Cardiac muscle cell (in vitro differentiated cells and primary cell): ENCODE data around the gene NBEAL2. TPM values are rescaled to one million over a fixed set of nuclear protein-coding genes. Genes with fewer than 3 reads are reported as not detected.

Experiments used
- DNase-seq, 2 donors: peaks; one replicate each; pipeline versions ENCODE4 v3.0.0 to v3.0.0-alpha.2; 2010 to 2017; ENCODE audit warnings: low read depth in 1 of 2, low spot score in 1 of 2
- H3K27ac ChIP-seq: fragments of 200-600 bp; sonication (generic); 2 replicates; pipeline ENCODE4 v1.5.1; 2016
- H3K27me3 ChIP-seq: fragments of 200-600 bp; sonication (generic); 2 replicates; pipeline ENCODE4 v1.6.0; 2016; ENCODE audit warnings: control low read depth
- H3K36me3 ChIP-seq: fragments of 200-600 bp; sonication (generic); 2 replicates; pipeline ENCODE4 v1.5.1; 2016; ENCODE audit warnings: control low read depth
- H3K4me1 ChIP-seq: fragments of 200-600 bp; sonication (generic); 2 replicates; pipeline ENCODE4 v1.8.1; 2017; ENCODE audit warnings: low read depth, mild to moderate bottlenecking, mixed run types
- H3K4me3 ChIP-seq: fragments of 200-600 bp; sonication (generic); 2 replicates; pipeline ENCODE4 v1.5.1; 2016; ENCODE audit warnings: mild to moderate bottlenecking
- H3K9me3 ChIP-seq: fragments of 200-600 bp; sonication (generic); 2 replicates; pipeline ENCODE4 v1.5.1; 2017; ENCODE audit warnings: low read depth, mild to moderate bottlenecking, control low read depth
- polyA plus RNA-seq: library from polyadenylated mRNA; unstranded; fragments of >200 nt; fragmentation: Nextera tagmentation; extraction: Ambion mirVana; gene quantifications from 2 replicates; pipeline ENCODE4 v1.2.1, GENCODE V29; 2016
- total RNA-seq: library from RNA; depleted of rRNA; stranded (reverse); fragments of >200 nt; gene quantifications from 2 replicates; pipeline ENCODE4 v1.2.3, GENCODE V29; 2016
- TF ChIP-seq, protein P1 (sequence below): IDR thresholded peaks from 2 replicates; pipeline ENCODE4 v1.5.1; 2012; ENCODE audit warnings: low read depth, mild to moderate bottlenecking, low read length

The NBEAL2 gene
- total and polyA plus RNA-seq, 2 experiments from 2014 or later, result 8.3 to 10.6 TPM

- no peaks in the 10 kb centered on the region for H3K9me3 ChIP-seq
- H3K4me1 ChIP-seq, result peaks cover 70% of the 10 kb centered on the region
- peak overlapping the region; percentile 84 for H3K27ac ChIP-seq
- no peaks in the 10 kb centered on the region for H3K36me3 ChIP-seq
- DNase-seq, result peak in 1 of 2 donors; percentile 72
- no peak overlapping the region for H3K4me3 ChIP-seq
- TF ChIP-seq, protein P1, sequence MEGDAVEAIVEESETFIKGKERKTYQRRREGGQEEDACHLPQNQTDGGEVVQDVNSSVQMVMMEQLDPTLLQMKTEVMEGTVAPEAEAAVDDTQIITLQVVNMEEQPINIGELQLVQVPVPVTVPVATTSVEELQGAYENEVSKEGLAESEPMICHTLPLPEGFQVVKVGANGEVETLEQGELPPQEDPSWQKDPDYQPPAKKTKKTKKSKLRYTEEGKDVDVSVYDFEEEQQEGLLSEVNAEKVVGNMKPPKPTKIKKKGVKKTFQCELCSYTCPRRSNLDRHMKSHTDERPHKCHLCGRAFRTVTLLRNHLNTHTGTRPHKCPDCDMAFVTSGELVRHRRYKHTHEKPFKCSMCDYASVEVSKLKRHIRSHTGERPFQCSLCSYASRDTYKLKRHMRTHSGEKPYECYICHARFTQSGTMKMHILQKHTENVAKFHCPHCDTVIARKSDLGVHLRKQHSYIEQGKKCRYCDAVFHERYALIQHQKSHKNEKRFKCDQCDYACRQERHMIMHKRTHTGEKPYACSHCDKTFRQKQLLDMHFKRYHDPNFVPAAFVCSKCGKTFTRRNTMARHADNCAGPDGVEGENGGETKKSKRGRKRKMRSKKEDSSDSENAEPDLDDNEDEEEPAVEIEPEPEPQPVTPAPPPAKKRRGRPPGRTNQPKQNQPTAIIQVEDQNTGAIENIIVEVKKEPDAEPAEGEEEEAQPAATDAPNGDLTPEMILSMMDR, result no peak
- H3K27me3 ChIP-seq, result no peaks in the 10 kb centered on the region
Measured at GRCh38 chr3:46947981-46948791, 31.3 kb upstream of the NBEAL2 start.

DNA sequence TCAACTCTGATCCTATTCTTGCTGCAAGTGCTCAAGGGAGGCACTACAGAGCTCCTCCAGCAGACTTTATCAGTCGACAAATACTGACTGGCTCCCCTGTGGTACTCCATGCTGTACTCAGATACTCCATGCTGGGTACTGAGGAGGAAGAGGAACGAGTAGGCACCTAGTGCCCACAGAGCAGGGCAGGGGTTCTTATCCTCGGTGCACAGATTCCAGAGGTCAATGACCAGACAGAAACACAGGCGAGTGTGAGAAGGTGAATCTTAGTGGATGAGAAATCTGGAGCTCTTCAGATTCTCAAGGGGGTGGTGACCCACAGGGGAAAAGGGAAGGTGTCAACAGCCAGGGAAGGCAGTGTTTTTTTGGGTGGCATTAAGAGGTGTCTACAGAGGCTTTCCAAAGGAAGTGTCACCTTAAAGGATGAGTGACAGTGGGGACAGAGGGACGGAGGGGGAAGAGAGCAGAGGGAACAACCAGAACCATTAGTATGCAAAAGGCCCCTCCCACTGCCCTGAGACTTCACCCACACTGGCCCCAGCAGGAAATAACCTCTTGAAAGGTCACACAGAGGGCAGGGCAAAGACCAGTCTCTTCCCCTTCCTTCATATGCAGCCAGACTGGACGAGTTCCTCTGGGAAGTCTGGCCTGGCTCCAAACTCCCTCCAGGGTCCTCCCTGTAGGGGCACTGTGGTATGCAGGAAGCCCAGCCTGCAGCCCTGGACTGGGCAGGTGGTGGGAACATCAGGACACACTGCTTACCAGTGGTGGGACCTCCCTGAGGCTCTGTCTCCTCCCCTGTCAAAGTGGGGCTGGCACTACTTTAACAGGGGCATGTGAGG, 30.4 kb upstream of the NBEAL2 start:
- Histone ChIP-seq H3K27ac (peak overlapping the region; percentile 84), H3K9me3 (no peaks in the 10 kb centered on the region), H3K4me1 (peaks cover 70% of the 10 kb centered on the region), H3K4me3 (no peak overlapping the region), H3K27me3 (no peaks in the 10 kb centered on the region), H3K36me3 (no peaks in the 10 kb centered on the region)
- peak in 1 of 2 donors; percentile 93 for DNase-seq
- TF ChIP-seq, protein P1, result no peak

DNA sequence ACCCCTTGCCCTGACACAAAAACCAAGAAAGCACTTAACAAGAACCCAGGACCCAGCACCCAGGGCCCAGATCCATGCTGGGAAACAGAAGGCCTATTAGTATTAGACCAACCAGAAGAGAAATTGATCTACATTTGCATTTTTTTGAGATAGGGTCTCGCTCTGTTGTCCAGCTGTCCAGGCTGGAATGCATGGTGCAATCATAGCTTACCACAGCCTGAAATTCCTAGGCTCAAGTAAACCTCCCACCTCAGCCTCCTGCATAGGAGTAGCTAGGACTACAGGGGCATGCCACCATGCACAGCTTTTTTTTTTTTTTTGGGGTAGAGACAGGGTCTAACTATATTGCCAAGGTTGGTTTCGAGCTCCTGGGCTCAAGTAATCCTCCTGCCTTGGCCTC, 29.3 kb upstream of the NBEAL2 start:
- Histone ChIP-seq H3K27me3 (no peaks in the 10 kb centered on the region), H3K4me3 (no peak overlapping the region), H3K36me3 (no peaks in the 10 kb centered on the region), H3K9me3 (no peaks in the 10 kb centered on the region), H3K4me1 (peaks cover 60% of the 10 kb centered on the region), H3K27ac (no peak overlapping the region)
- no peak for DNase-seq
- TF ChIP-seq, protein P1, result no peak

GRCh38 chr3:46950650-46951241, 28.7 kb upstream of the NBEAL2 start:
- Histone ChIP-seq H3K9me3 (no peaks in the 10 kb centered on the region), H3K27me3 (no peaks in the 10 kb centered on the region), H3K36me3 (no peaks in the 10 kb centered on the region), H3K4me1 (peaks cover 64% of the 10 kb centered on the region), H3K4me3 (no peak overlapping the region), H3K27ac (no peak overlapping the region)
- DNase-seq, result no peak
- TF ChIP-seq, protein P1, result no peak

DNA sequence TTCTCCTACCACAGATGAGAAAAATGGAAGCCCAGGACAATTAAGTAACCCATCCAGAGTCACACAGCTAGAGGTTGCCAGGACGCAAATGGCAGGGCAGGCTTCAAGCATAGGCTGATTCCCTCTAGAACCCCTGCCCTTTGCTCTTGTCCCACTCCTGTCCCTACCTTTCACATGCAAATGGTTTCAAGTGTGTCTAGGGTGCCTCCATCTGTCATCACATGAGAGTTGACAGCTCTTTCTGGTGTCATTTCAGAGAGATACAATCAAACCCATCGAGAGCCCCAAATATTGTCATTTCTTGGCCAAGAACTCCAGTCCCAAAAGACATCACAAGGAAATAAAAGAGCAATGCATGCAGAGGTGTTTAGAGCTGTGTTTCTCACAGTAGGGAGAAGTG, 26.7 kb upstream of the NBEAL2 start:
- TF ChIP-seq, protein P1, result no peak
- H3K9me3 ChIP-seq, result no peaks in the 10 kb centered on the region
- H3K4me1 ChIP-seq, result peaks cover 48% of the 10 kb centered on the region
- no peaks in the 10 kb centered on the region for H3K36me3 ChIP-seq
- H3K27me3 ChIP-seq, result no peaks in the 10 kb centered on the region
- no peak overlapping the region for H3K4me3 ChIP-seq
- H3K27ac ChIP-seq, result peak overlapping the region; percentile 56
- DNase-seq, result no peak
